HepG2 (cell line): ENCODE data around the gene DNAAF1. TPM values are rescaled to one million over a fixed set of nuclear protein-coding genes. Genes with fewer than 3 reads are reported as not detected.

ENCODE experiments used
- ARNTL ChIP-seq: sonication (generic); formaldehyde crosslinking; IDR thresholded peaks from 2 replicates; pipeline ENCODE4 v1.4.0; 2020; ENCODE audit warnings: mild to moderate bottlenecking, missing genetic modification reagents
- BRCA1 ChIP-seq: sonication (generic); formaldehyde crosslinking; IDR thresholded peaks from 2 replicates; pipeline ENCODE4 v1.4.0; 2020; ENCODE audit warnings: missing genetic modification reagents
- CCAR2 ChIP-seq: fragments of 200-400 bp; formaldehyde crosslinking; optimal IDR thresholded peaks from 2 replicates; pipeline ENCODE3; 2018; ENCODE audit warnings: low read depth, mild to moderate bottlenecking, low read length, moderate library complexity
- EEA1 ChIP-seq: sonication (generic); formaldehyde crosslinking; IDR thresholded peaks from 2 replicates; pipeline ENCODE4 v1.5.1; 2020; ENCODE audit warnings: mild to moderate bottlenecking, missing genetic modification reagents, borderline replicate concordance
- GATAD2A ChIP-seq: IDR thresholded peaks from 2 replicates; pipeline ENCODE4 v1.6.1; 2016
- RNF2 ChIP-seq: fragments of 450-650 bp; conservative IDR thresholded peaks from 2 replicates; pipeline ENCODE4 v1.6.1; 2016; ENCODE audit warnings: low read depth
- USF2 ChIP-seq, 2 experiments: sonication (generic) in 1 of 2; formaldehyde crosslinking in 1 of 2; IDR thresholded peaks; 2 replicates each; pipeline versions ENCODE4 v1.5.1 to v1.6.1; 2011 to 2020; ENCODE audit warnings: borderline replicate concordance in 1 of 2, low read depth in 1 of 2, low read length in 1 of 2, mild to moderate bottlenecking in 1 of 2, missing genetic modification reagents in 1 of 2, moderate library complexity in 1 of 2
- ZNF224 ChIP-seq: sonication (generic); formaldehyde crosslinking; IDR thresholded peaks from 2 replicates; pipeline ENCODE4 v1.5.0; 2020; ENCODE audit warnings: mild to moderate bottlenecking, missing genetic modification reagents
- ZNF407 ChIP-seq: sonication (generic); formaldehyde crosslinking; IDR thresholded peaks from one replicate; pipeline ENCODE4 v1.5.1; 2020; ENCODE audit warnings: mild to moderate bottlenecking, missing genetic modification reagents; ENCODE audit errors: not compliant biosample characterization
- ZNF780A ChIP-seq: sonication (generic); formaldehyde crosslinking; IDR thresholded peaks from 2 replicates; pipeline ENCODE4 v1.8.0; 2022; ENCODE audit warnings: mild to moderate bottlenecking, missing genetic modification reagents, moderate library complexity
- ZNF879 ChIP-seq: sonication (generic); formaldehyde crosslinking; IDR thresholded peaks from 2 replicates; pipeline ENCODE4 v1.8.1; 2023; ENCODE audit warnings: missing genetic modification reagents
- polyA plus RNA-seq, 8 experiments: library from polyadenylated mRNA; depleted of rRNA in 3 of 8; stranded (reverse) in 7 of 8; unstranded in 1 of 8; fragments of >200 nt; fragmentation: Illumina TruSeq in 4 of 8; extraction: Trizol in 4 of 8; gene quantifications; 2 replicates each; pipeline versions ENCODE4 v1.2.1 to v1.2.3, GENCODE V29; 2011 to 2016; ENCODE audit warnings: low read depth in 4 of 8, missing spikeins in 1 of 8, mixed read lengths in 1 of 8; ENCODE audit not compliant: insufficient read depth in 1 of 8
- total RNA-seq, 5 experiments: library from RNA; depleted of rRNA; stranded (reverse); fragments of >200 nt; fragmentation: Illumina TruSeq; extraction: Trizol; gene quantifications; 2 replicates each; pipeline ENCODE4 v1.2.3, GENCODE V29; 2016; ENCODE audit warnings: low read depth in 1 of 5
- TF ChIP-seq, protein P1 (sequence below): sonication (generic); formaldehyde crosslinking; IDR thresholded peaks from 2 replicates; pipeline ENCODE4 v1.5.0; 2020; ENCODE audit warnings: mild to moderate bottlenecking, missing genetic modification reagents
- TF ChIP-seq, protein P2 (sequence below): IDR thresholded peaks from 2 replicates; pipeline ENCODE4 v1.6.1; 2016; ENCODE audit warnings: low read depth, control low read depth
- TF ChIP-seq, protein P3 (sequence below): sonication (generic); formaldehyde crosslinking; IDR thresholded peaks from 2 replicates; pipeline ENCODE4 v1.5.0; 2020; ENCODE audit warnings: missing genetic modification reagents

The DNAAF1 gene
- total and polyA plus RNA-seq, 2 of the 13 experiments (the other 11 are each of a cell fraction or from before 2014, with no cell fraction given), result 0.04 TPM; not detected in 1

DNA sequence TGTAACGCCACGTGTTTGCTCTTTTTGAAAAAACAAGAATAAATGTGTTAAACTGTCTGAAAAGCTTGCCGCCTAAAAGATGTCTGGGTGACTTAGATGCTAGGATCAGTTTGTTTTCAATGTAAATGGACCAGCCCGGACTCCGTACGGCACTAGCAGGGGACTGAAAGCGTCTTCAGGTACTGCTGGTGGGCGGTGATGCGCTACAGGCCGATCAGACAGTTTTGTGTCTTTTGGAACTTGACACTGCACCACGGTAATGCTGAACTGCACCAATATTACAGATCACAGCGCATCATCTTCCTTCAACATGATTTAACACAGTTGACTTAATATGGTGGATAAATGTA lies 27.6 kb upstream of the DNAAF1 start (continued):
- TF ChIP-seq USF2 (IDR thresholded peaks at IDR 0.05; ENCODE audit: low read depth, low read length) (no peak), USF2 (CRISPR knock-in tag; IDR thresholded peaks at IDR 0.05; ENCODE audit: borderline replicate concordance) (0 out of 2 replicates have a peak, but pooled peaks have one; percentile 49), CCAR2 (no peak), ZNF780A (CRISPR knock-in tag) (0 out of 2 replicates have a peak, but pooled peaks have one; percentile 38), GATAD2A (CRISPR knock-in tag) (no peak), ARNTL (CRISPR knock-in tag) (no peak), RNF2 (no peak), BRCA1 (CRISPR knock-in tag) (peak; percentile 23; the same call in 1 of the 2 replicates), EEA1 (peak; percentile 4; the same call in 1 of the 2 replicates), ZNF224 (0 out of 2 replicates have a peak, but pooled peaks have one; percentile 32), ZNF879 (CRISPR knock-in tag) (no peak), ZNF407 (CRISPR knock-in tag) (no peak)
- TF ChIP-seq, protein P1, sequence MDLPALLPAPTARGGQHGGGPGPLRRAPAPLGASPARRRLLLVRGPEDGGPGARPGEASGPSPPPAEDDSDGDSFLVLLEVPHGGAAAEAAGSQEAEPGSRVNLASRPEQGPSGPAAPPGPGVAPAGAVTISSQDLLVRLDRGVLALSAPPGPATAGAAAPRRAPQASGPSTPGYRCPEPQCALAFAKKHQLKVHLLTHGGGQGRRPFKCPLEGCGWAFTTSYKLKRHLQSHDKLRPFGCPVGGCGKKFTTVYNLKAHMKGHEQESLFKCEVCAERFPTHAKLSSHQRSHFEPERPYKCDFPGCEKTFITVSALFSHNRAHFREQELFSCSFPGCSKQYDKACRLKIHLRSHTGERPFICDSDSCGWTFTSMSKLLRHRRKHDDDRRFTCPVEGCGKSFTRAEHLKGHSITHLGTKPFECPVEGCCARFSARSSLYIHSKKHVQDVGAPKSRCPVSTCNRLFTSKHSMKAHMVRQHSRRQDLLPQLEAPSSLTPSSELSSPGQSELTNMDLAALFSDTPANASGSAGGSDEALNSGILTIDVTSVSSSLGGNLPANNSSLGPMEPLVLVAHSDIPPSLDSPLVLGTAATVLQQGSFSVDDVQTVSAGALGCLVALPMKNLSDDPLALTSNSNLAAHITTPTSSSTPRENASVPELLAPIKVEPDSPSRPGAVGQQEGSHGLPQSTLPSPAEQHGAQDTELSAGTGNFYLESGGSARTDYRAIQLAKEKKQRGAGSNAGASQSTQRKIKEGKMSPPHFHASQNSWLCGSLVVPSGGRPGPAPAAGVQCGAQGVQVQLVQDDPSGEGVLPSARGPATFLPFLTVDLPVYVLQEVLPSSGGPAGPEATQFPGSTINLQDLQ (CRISPR knock-in tag), result no peak
- TF ChIP-seq, protein P2, sequence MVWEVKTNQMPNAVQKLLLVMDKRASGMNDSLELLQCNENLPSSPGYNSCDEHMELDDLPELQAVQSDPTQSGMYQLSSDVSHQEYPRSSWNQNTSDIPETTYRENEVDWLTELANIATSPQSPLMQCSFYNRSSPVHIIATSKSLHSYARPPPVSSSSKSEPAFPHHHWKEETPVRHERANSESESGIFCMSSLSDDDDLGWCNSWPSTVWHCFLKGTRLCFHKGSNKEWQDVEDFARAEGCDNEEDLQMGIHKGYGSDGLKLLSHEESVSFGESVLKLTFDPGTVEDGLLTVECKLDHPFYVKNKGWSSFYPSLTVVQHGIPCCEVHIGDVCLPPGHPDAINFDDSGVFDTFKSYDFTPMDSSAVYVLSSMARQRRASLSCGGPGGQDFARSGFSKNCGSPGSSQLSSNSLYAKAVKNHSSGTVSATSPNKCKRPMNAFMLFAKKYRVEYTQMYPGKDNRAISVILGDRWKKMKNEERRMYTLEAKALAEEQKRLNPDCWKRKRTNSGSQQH (CRISPR knock-in tag), result no peak; the same call in 1 of the 2 replicates
- TF ChIP-seq, protein P3, sequence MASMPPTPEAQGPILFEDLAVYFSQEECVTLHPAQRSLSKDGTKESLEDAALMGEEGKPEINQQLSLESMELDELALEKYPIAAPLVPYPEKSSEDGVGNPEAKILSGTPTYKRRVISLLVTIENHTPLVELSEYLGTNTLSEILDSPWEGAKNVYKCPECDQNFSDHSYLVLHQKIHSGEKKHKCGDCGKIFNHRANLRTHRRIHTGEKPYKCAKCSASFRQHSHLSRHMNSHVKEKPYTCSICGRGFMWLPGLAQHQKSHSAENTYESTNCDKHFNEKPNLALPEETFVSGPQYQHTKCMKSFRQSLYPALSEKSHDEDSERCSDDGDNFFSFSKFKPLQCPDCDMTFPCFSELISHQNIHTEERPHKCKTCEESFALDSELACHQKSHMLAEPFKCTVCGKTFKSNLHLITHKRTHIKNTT, result no peak
